Spleen (tissue), 11 donors: Measurements from ENCODE around the gene HIGD1B. TPM values are rescaled to one million over a fixed set of nuclear protein-coding genes. Genes with fewer than 3 reads are reported as not detected.

Experiments used
- DNase-seq: peaks from one replicate; pipeline ENCODE4 v3.0.0-alpha.2; 2020
- H3K27ac ChIP-seq, 8 donors: fragments of 200-600 bp; sonication (generic) in 7 of 8; 1 replicate in 4 of 8; 2 replicates in 4 of 8; pipeline versions ENCODE4 v1.5.0 to v1.8.0; 2016 to 2021; ENCODE audit warnings: inconsistent platforms in 4 of 8, mild to moderate bottlenecking in 4 of 8, moderate library complexity in 1 of 8
- H3K27me3 ChIP-seq, 7 donors: fragments of 200-600 bp; sonication (generic) in 6 of 7; replicated peaks in 1 of 7; 1 replicate in 4 of 7; 2 replicates in 3 of 7; pipeline versions ENCODE4 v1.5.0 to v1.8.0; 2016 to 2021; ENCODE audit warnings: inconsistent platforms in 3 of 7, mild to moderate bottlenecking in 1 of 7
- H3K36me3 ChIP-seq, 6 donors: fragments of 200-600 bp; sonication (generic) in 5 of 6; 1 replicate in 4 of 6; 2 replicates in 2 of 6; pipeline versions ENCODE4 v1.5.0 to v1.8.0; 2016 to 2021; ENCODE audit warnings: inconsistent platforms in 2 of 6
- H3K4me1 ChIP-seq, 6 donors: fragments of 200-600 bp; sonication (generic) in 5 of 6; 1 replicate in 3 of 6; 2 replicates in 3 of 6; pipeline versions ENCODE4 v1.5.0 to v1.8.0; 2016 to 2021; ENCODE audit warnings: inconsistent platforms in 3 of 6
- H3K4me3 ChIP-seq, 8 donors: fragments of 200-600 bp; sonication (generic) in 7 of 8; 1 replicate in 4 of 8; 2 replicates in 4 of 8; pipeline versions ENCODE4 v1.5.0 to v1.8.0; 2016 to 2021; ENCODE audit warnings: inconsistent platforms in 4 of 8, mild to moderate bottlenecking in 4 of 8, moderate library complexity in 2 of 8
- H3K9me3 ChIP-seq, 8 donors: fragments of 200-600 bp; sonication (generic) in 7 of 8; 1 replicate in 4 of 8; 2 replicates in 4 of 8; pipeline versions ENCODE4 v1.5.0 to v1.8.0; 2016 to 2021; ENCODE audit warnings: inconsistent platforms in 4 of 8
- POLR2A ChIP-seq, 3 donors: fragments of 450-650 bp; IDR thresholded peaks; one replicate each; pipeline ENCODE4 v1.5.1; 2017; ENCODE audit warnings: antibody characterized with exemption in 3 of 3, mild to moderate bottlenecking in 1 of 3
- POLR2AphosphoS5 ChIP-seq, 3 donors: sonication (generic); formaldehyde crosslinking; IDR thresholded peaks; one replicate each; pipeline ENCODE4 v1.5.1; 2017; ENCODE audit warnings: antibody characterized with exemption in 3 of 3
- WGBS, 5 donors: extraction: QIAGEN DNeasy Blood & Tissue Kit in 3 of 5; methylation state at CpG; one replicate each; pipeline versions ENCODE4 v1.1.5 to v1.1.7; 2013 to 2018; 5-methylcytosine and 5-hydroxymethylcytosine counted together
- intact Hi-C: fragments of 100-400 bp; cut with DNase I; formaldehyde crosslinking; loops from one replicate; pipeline ENCODE4 v1.15.0; 2023; ENCODE audit warnings: low total_unique reads
- polyA plus RNA-seq, 3 donors: library from polyadenylated mRNA; stranded (reverse); fragments of 200-250 nt; gene quantifications; one replicate each; pipeline ENCODE4 v1.2.1, GENCODE V29; 2013
- total RNA-seq, 7 donors: library from RNA; depleted of rRNA in 3 of 7; stranded (reverse); fragments of >200 nt in 3 of 7; fragmentation: NEBNext Ultra II Directional in 4 of 7; extraction: Animal tissue kit (Norgen Biotek cat#: 25700) in 4 of 7; gene quantifications; one replicate each; pipeline versions ENCODE4 v1.1.0 to v1.2.1, GENCODE V29; 2016 to 2021
- TF ChIP-seq, protein P1 (sequence below), 11 experiments: fragments of 200-600 bp in 7 of 11; fragments of 450-650 bp in 4 of 11; sonication (generic) in 4 of 11; IDR thresholded peaks in 8 of 11; conservative IDR thresholded peaks in 3 of 11; 1 replicate in 7 of 11; 2 replicates in 4 of 11; pipeline versions ENCODE4 v1.4.0 to v1.8.0; 2016 to 2021; ENCODE audit warnings: antibody characterized with exemption in 11 of 11, inconsistent platforms in 4 of 11, mild to moderate bottlenecking in 1 of 11
- donor health status: healthy with polysubstance abuse.
- donor health status: DM: no; HTN: no; CAD: no; lungs with moderate emphysema.
- donor health status: DM: no; HTN: no; CAD: no.
- donor health status: Bipolar disorder and iron deficiency.
- donor health status: healthy.
- donor health status: DM: no; HTN: no; CAD: no.
- donor health status: DM: yes; HTN: yes; CAD: no.

The HIGD1B gene
- total and polyA plus RNA-seq, 10 donors: 0.38 to 1.7 TPM; not detected in 8

DNA sequence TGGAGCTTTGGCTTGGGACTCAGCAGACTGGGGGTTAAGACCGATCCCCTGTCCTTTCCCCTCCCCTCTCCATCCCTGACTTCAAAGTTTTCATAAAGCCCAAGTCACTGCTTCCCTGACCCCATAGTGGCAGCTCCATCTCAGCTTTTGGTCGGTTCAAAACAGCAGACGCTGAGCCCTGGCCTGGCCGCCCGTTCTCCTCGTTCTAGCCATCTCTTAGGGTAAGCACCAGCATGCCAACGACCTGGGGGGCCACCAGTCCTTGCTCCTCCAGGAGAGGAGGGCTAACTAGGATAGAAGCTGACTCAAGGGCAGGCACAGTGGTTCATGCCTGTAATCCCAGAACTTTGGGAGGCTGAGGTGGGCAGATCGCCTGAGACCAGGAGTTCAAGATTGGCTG, 1.5 kb upstream of the HIGD1B start:
- intact Hi-C loops: no loop called here
- TF ChIP-seq POLR2AphosphoS5 (IDR thresholded peaks at IDR 0.05) (no peak), POLR2A (IDR thresholded peaks at IDR 0.05) (no peak)
- TF ChIP-seq, protein P1, sequence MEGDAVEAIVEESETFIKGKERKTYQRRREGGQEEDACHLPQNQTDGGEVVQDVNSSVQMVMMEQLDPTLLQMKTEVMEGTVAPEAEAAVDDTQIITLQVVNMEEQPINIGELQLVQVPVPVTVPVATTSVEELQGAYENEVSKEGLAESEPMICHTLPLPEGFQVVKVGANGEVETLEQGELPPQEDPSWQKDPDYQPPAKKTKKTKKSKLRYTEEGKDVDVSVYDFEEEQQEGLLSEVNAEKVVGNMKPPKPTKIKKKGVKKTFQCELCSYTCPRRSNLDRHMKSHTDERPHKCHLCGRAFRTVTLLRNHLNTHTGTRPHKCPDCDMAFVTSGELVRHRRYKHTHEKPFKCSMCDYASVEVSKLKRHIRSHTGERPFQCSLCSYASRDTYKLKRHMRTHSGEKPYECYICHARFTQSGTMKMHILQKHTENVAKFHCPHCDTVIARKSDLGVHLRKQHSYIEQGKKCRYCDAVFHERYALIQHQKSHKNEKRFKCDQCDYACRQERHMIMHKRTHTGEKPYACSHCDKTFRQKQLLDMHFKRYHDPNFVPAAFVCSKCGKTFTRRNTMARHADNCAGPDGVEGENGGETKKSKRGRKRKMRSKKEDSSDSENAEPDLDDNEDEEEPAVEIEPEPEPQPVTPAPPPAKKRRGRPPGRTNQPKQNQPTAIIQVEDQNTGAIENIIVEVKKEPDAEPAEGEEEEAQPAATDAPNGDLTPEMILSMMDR (IDR thresholded peaks at IDR 0.05 in 8 of 11, conservative IDR thresholded peaks at IDR 0.05 in 3 of 11): no peak
- no peak overlapping the region for H3K4me3 ChIP-seq

DNA sequence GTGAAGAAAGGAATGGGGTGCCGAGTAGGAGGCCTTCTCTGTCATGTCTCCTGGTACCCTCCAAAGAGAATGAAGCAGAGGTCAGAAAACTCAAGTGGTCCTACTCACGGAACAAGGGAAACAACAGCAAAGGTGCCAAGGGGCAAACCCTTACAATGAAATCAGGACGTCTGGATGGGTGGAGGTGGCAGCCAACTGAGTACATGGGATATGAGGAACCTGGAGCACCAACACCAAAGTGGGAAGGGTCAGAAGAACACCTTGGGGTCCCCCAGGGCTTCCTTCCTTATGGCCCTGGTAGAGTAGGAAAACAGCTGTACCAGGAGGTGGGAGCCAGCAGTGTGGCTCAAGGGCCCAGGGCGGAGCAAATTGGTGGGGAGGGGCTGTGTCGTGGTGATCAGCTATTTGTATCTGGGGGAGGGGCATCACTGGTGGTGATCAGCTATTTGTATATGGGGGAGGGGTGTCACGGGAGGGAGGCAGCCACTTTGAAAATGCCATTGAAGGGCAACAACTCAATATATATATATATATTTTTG, 643 bp downstream of the HIGD1B start:
- no peak overlapping the region for H3K4me3 ChIP-seq
- H3K27ac ChIP-seq: no peak overlapping the region
- WGBS, 5 donors: 58 to 77% (median 72%) methylated on average over 6 of the region's 6 CpGs
- H3K27me3 ChIP-seq: no peaks in the 10 kb centered on the region
- intact Hi-C loops: no loop called here
- H3K36me3 ChIP-seq: peaks cover 3 to 46% (median 37%) of the 10 kb centered on the region in 6 donors
- H3K9me3 ChIP-seq: no peaks in the 10 kb centered on the region
- TF ChIP-seq, protein P1 (IDR thresholded peaks at IDR 0.05 in 8 of 11, conservative IDR thresholded peaks at IDR 0.05 in 3 of 11): no peak
- TF ChIP-seq POLR2A (IDR thresholded peaks at IDR 0.05): no peak
- no peak for TF ChIP-seq POLR2AphosphoS5 (IDR thresholded peaks at IDR 0.05)
- DNase-seq: no peak
- no peaks in the 10 kb centered on the region for H3K4me1 ChIP-seq

More for the DNA sequence above, 1.5 kb upstream of the HIGD1B start:
- Histone ChIP-seq H3K27ac (no peak overlapping the region), H3K4me1 (no peaks in the 10 kb centered on the region), H3K27me3 (no peaks in the 10 kb centered on the region), H3K9me3 (no peaks in the 10 kb centered on the region), H3K36me3 (peaks cover 0 to 24% (median 16%) of the 10 kb centered on the region in 6 donors)
- WGBS, 5 donors: 80 to 89% (median 86%) methylated on average over 8 of the region's 8 CpGs
- DNase-seq: no peak

DNA sequence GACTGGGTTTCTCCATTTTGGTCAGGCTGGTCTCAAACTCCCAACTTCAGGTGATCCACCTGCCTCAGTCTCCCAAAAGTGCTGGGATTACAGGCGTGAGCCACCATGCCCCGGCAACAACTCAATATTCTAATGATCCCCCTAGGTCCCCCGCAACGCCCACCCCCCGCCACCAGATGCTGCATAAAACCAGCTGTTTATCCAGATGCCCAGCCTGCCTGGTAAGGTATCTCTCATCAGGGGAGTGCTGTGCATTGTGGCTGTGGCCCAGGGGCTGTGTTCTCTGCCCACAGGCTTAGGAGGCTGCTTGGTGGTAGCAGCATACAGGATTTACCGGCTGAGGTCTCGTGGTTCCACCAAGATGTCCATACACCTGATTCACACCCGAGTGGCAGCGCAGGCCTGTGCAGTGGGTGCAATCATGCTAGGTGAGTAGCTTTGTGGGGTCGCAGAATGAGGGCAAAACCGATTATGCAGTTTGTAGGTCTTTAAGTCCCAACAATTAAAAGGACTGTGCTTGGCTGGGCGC, 1.3 kb downstream of the HIGD1B start:
- Histone ChIP-seq H3K36me3 (peaks cover 4 to 52% (median 44%) of the 10 kb centered on the region in 6 donors), H3K27ac (no peak overlapping the region), H3K27me3 (no peaks in the 10 kb centered on the region), H3K9me3 (no peaks in the 10 kb centered on the region), H3K4me3 (no peak overlapping the region), H3K4me1 (no peaks in the 10 kb centered on the region)
- 91 to 96% (median 95%) methylated on average over 12 of the region's 12 CpGs for WGBS, 5 donors
- TF ChIP-seq POLR2AphosphoS5 (IDR thresholded peaks at IDR 0.05): peak in 1 of 3 donors; percentile 20
- TF ChIP-seq, protein P1 (IDR thresholded peaks at IDR 0.05 in 8 of 11, conservative IDR thresholded peaks at IDR 0.05 in 3 of 11): no peak
- no peak for TF ChIP-seq POLR2A (IDR thresholded peaks at IDR 0.05)
- DNase-seq: no peak
- intact Hi-C loops: no loop called here

DNA sequence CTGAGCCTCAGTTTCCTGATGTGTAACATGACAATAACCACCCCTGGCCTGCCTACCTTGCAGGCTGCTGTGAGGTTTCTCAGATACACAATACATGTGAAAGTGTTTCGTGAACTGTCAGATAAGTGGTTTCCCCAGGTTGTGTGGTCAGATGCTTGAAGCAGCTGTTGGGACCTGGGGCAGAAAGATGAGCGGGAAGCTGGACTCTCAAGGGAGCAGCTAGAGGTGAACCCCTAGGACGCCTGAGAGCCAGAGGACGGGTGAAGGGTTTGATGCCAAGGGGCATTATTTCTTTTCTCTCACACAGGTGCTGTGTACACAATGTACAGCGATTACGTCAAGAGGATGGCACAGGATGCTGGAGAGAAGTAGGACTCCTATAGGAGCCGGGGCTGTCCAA, 2.3 kb downstream of the HIGD1B start:
- H3K4me3 ChIP-seq: no peak overlapping the region
- no peaks in the 10 kb centered on the region for H3K9me3 ChIP-seq
- no peak for DNase-seq
- TF ChIP-seq, protein P1 (IDR thresholded peaks at IDR 0.05 in 8 of 11, conservative IDR thresholded peaks at IDR 0.05 in 3 of 11): no peak
- TF ChIP-seq POLR2AphosphoS5 (IDR thresholded peaks at IDR 0.05) (no peak), POLR2A (IDR thresholded peaks at IDR 0.05) (no peak)
- no peaks in the 10 kb centered on the region for H3K27me3 ChIP-seq
- H3K36me3 ChIP-seq: peaks cover 4 to 62% (median 54%) of the 10 kb centered on the region in 6 donors
- intact Hi-C loops: no loop called here
- no peaks in the 10 kb centered on the region for H3K4me1 ChIP-seq
- whole genome bisulfite sequencing, 5 donors: 73 to 86% (median 78%) methylated on average over 7 of the region's 7 CpGs
- H3K27ac ChIP-seq: no peak overlapping the region
